AG04450 (cell line): ENCODE data around the gene RNF212. TPM values are rescaled to one million over a fixed set of nuclear protein-coding genes. Genes with fewer than 3 reads are reported as not detected.

Experiments
- CTCF ChIA-PET: fragments of 300-600, 350-600 bp; formaldehyde crosslinking; extraction: SDS; loops from one replicate; lab custom pipeline; 2022; ENCODE audit warnings: antibody characterized with exemption, inconsistent platforms; lab: Charles Lee
- POLR2A ChIA-PET: fragments of 350-600 bp; formaldehyde crosslinking; extraction: SDS; loops from one replicate; lab custom pipeline; 2021; ENCODE audit warnings: antibody characterized with exemption, inconsistent platforms; lab: Yijun Ruan, JAX
- DNase-seq: peaks from one replicate; pipeline ENCODE4 v3.0.0-alpha.2; 2011; ENCODE audit warnings: low read depth, low spot score
- H3K27ac ChIP-seq: one replicate; pipeline ENCODE4 v1.5.1; 2012; ENCODE audit warnings: low read depth, low read length, control low read depth
- H3K27me3 ChIP-seq: one replicate; pipeline ENCODE4 v1.6.0; 2012; ENCODE audit warnings: low read length; ENCODE audit not compliant: control insufficient read depth, insufficient read depth
- H3K4me3 ChIP-seq: 2 replicates; pipeline ENCODE4 v1.5.1; 2011; ENCODE audit warnings: mild to moderate bottlenecking, low read depth, low read length, control low read depth
- H3K9me3 ChIP-seq: 2 replicates; pipeline ENCODE4 v1.5.1; 2012; ENCODE audit warnings: low read length; ENCODE audit not compliant: control insufficient read depth, insufficient read depth
- polyA plus RNA-seq: library from polyadenylated mRNA; depleted of rRNA; stranded (reverse); fragments of >200 nt; gene quantifications from 2 replicates; pipeline ENCODE4 v1.2.3, GENCODE V29; 2011
- TF ChIP-seq, protein P1 (sequence below): IDR thresholded peaks from 2 replicates; pipeline ENCODE4 v1.5.1; 2011; ENCODE audit warnings: low read depth, low read length, control low read depth, inconsistent platforms

Gene RNF212
- polyA plus RNA-seq, 1 experiment = 0.88 TPM

DNA sequence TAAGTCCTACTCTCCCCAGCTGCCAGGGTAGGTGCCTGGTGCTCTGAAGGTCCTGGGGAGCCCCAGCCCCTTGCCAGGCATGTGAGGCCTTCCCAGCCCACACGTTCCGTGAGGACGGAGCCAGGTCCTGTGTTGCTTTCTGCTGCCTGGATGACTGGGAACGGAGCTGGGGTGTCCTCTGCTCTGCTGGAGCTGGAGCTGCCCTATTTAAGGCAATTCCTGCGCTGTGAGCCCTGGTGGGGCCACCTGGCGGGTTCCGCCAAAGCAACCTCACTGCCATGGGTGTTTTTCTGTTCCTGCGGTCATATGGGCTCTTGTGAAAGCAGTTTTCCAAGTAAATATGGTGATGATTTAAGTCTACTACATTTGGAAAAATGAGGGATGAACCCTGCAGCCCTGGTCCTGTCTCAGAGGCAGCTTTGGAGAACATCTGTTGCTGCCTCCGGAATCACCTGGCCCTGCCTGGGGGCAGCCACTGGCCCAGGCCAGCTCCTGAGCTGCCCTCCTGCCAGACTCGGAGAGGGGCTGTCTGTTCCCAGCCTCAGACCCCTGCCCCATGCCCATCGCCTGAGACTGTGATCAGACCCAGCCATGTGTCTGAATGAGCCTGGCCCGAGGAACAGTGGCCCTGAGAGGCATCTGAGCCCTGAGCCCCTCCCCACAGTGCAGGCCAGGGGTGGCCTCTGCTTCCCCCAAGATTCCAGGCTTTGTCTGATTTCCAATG is 68.7 kb downstream of the RNF212 start:
- Histone ChIP-seq H3K9me3 (no peaks in the 10 kb centered on the region; the same call in 1 of the 2 replicates), H3K27ac (peak overlapping the region; percentile 99), H3K4me3 (no peak overlapping the region), H3K27me3 (no peaks in the 10 kb centered on the region)
- TF ChIP-seq, protein P1, sequence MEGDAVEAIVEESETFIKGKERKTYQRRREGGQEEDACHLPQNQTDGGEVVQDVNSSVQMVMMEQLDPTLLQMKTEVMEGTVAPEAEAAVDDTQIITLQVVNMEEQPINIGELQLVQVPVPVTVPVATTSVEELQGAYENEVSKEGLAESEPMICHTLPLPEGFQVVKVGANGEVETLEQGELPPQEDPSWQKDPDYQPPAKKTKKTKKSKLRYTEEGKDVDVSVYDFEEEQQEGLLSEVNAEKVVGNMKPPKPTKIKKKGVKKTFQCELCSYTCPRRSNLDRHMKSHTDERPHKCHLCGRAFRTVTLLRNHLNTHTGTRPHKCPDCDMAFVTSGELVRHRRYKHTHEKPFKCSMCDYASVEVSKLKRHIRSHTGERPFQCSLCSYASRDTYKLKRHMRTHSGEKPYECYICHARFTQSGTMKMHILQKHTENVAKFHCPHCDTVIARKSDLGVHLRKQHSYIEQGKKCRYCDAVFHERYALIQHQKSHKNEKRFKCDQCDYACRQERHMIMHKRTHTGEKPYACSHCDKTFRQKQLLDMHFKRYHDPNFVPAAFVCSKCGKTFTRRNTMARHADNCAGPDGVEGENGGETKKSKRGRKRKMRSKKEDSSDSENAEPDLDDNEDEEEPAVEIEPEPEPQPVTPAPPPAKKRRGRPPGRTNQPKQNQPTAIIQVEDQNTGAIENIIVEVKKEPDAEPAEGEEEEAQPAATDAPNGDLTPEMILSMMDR = no peak
- POLR2A ChIA-PET = interaction anchor here (0.5 to 1.9 kb wide), 3 partner anchors 11 to 100 kb away, joined by 4 to 11 read pairs (median 5); partner anchors contain the start of gene FGFRL1
- CTCF ChIA-PET = no interaction called here
- no peak for DNase-seq

DNA sequence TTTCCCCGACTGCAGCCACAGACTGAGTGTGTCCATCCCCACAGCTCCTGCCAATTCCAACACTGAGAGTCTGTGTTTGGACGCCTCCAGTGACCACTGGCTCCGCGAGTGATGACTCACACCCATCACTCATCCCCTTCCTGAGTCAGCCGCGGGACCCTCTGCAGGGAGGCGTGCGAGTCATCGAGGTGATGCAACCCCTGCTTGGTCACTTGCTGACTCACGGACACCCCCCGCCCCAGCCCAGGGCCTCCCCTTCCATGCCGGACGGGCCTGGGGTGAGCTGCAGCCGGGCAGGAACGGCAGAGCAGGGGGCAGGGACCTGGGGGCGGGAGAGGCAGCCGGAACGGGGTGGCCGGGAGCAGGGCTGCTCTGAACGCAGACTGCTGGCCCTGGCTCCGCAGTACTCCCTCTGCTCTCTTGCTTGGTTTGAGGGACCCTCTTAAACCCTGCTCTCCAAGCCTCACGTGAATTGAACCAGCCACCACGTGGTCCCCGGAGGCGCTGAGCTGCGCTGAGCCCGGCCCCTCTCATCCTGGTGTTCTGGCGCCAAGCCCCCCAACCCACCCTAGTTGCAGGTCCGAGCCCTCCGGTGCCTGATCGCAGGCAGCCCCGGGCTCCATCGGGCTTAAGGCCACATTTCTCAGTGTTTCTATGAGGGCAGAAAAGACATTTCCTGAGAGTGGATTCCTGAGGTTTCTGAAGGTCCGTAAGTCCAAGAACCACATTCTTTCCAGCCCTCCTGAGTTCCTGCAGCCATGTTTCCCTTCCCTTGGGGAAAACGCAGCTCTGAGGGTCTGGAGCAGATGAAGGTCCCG is 69.5 kb downstream of the RNF212 start:
- Histone ChIP-seq H3K9me3 (no peaks in the 10 kb centered on the region; the same call in 1 of the 2 replicates), H3K27ac (peak overlapping the region; percentile 99), H3K27me3 (no peaks in the 10 kb centered on the region), H3K4me3 (no peak overlapping the region; the same call in 1 of the 2 replicates)
- TF ChIP-seq, protein P1 = no peak
- ChIA-PET POLR2A (interaction anchor here (0.5 to 1.9 kb wide), 8 partner anchors 9 to 157 kb away, joined by 3 to 11 read pairs (median 4); partner anchors contain the start of genes FGFRL1 and IDUA), CTCF (no interaction called here)
- peak; percentile 98 for DNase-seq

DNA sequence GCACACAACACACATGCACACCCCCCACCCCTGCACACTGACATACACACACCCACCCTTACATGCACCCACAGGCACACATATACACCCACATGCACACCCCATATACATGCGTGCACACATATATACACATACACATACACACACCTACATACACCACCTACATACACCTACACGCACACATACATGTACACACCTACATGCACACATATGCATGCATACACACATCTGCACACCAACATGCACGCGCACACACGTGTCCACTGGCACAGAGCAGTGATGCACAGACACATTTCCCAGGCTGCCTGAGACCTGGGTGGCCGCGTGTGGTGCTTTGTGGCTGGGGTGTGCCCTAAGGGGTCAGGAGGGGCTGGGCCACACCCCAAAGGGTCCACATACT is 70.2 kb downstream of the RNF212 start:
- ChIA-PET POLR2A (interaction anchor here (0.6 to 1.9 kb wide), 6 partner anchors 9 to 157 kb away, joined by 3 to 11 read pairs (median 4); partner anchors contain the start of genes FGFRL1 and IDUA), CTCF (no interaction called here)
- no peak for DNase-seq
- Histone ChIP-seq H3K27ac (no peak overlapping the region), H3K9me3 (no peaks in the 10 kb centered on the region; the same call in 1 of the 2 replicates), H3K4me3 (no peak overlapping the region), H3K27me3 (no peaks in the 10 kb centered on the region)
- TF ChIP-seq, protein P1 = no peak

DNA sequence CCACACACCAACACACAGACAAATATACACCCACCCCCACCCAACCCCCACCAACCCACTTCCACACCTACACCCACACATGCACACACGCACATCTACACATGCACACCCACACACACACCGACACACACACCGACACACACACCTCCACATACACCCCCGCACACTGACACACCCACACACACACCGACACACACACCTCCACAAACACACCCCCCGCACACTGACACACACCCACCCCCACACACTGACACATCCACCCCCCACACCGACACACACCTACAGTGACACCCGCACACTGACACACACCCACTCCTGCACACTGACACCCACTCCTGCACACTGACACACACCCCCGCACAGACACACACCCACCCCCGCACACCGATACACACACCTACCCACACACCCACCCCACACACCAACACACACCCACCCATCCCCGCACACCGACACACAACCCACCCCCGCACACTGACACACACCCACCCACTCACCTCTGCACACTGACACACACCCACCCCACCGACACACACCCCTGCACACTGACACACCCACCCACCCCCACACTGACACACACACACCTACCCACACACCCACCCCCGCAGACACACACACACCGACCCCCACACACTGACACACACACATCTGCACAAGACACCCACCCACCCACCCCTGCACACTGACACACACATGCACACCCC is 70.9 kb downstream of the RNF212 start:
- Histone ChIP-seq H3K27me3 (no peaks in the 10 kb centered on the region), H3K4me3 (no peak overlapping the region), H3K9me3 (no peaks in the 10 kb centered on the region; the same call in 1 of the 2 replicates), H3K27ac (no peak overlapping the region)
- ChIA-PET CTCF (no interaction called here), POLR2A (no interaction called here)
- TF ChIP-seq, protein P1 = no peak
- DNase-seq = no peak
